Gastrocnemius medialis (tissue), 4 donors: Measurements from ENCODE around the gene AKAP10. TPM values are rescaled to one million over a fixed set of nuclear protein-coding genes. Genes with fewer than 3 reads are reported as not detected.

Experiments
- ATAC-seq, 2 donors: fragments of 150-250 bp; one replicate each; pipeline ENCODE4 v1.9.1; 2016
- DNase-seq, 2 donors: peaks; one replicate each; pipeline ENCODE4 v3.0.0-alpha.2; 2019
- H3K27ac ChIP-seq, 4 donors: fragments of 200-600 bp; sonication (generic); 1 replicate in 1 of 4; 2 replicates in 3 of 4; pipeline ENCODE4 v1.5.1; 2016 to 2018; ENCODE audit warnings: mild to moderate bottlenecking in 2 of 4, moderate library complexity in 1 of 4
- H3K27me3 ChIP-seq, 3 donors: fragments of 200-600 bp; sonication (generic) in 2 of 3; 1 replicate in 1 of 3; 2 replicates in 2 of 3; pipeline versions ENCODE4 v1.5.1 to v1.6.0; 2016 to 2019; ENCODE audit warnings: mild to moderate bottlenecking in 1 of 3, moderate library complexity in 1 of 3
- H3K36me3 ChIP-seq, 2 donors: fragments of 200-600 bp; sonication (generic) in 1 of 2; one replicate each; pipeline ENCODE4 v1.5.1; 2017 to 2018
- H3K4me1 ChIP-seq, 2 donors: fragments of 200-600 bp; sonication (generic) in 1 of 2; one replicate each; pipeline ENCODE4 v1.5.1; 2016 to 2017; ENCODE audit warnings: mild to moderate bottlenecking in 2 of 2
- H3K4me3 ChIP-seq, 4 donors: fragments of 200-600 bp; sonication (generic) in 3 of 4; 1 replicate in 1 of 4; 2 replicates in 3 of 4; pipeline ENCODE4 v1.5.1; 2016 to 2019; ENCODE audit warnings: mild to moderate bottlenecking in 2 of 4
- H3K9me3 ChIP-seq, 3 donors: fragments of 200-600 bp; sonication (generic) in 2 of 3; 1 replicate in 1 of 3; 2 replicates in 2 of 3; pipeline ENCODE4 v1.5.1; 2016 to 2019
- CTCF ChIP-seq, 5 experiments: fragments of 450-650 bp in 3 of 5; fragments of 200-600 bp in 2 of 5; sonication (generic) in 2 of 5; IDR thresholded peaks in 4 of 5; conservative IDR thresholded peaks in 1 of 5; 1 replicate in 4 of 5; 2 replicates in 1 of 5; pipeline ENCODE4 v1.5.1; 2016 to 2019; ENCODE audit warnings: antibody characterized with exemption in 5 of 5, mild to moderate bottlenecking in 3 of 5, moderate library complexity in 3 of 5
- POLR2A ChIP-seq, 2 donors: fragments of 450-650 bp; IDR thresholded peaks; one replicate each; pipeline ENCODE4 v1.6.1; 2017; ENCODE audit warnings: antibody characterized with exemption in 2 of 2, mild to moderate bottlenecking in 2 of 2, moderate library complexity in 2 of 2
- in situ Hi-C, 4 donors: fragments of 200-750 bp; cut with MboI; loops; one replicate each; pipeline versions ENCODE4 v1.15.0 to v1.8.0; 2017; ENCODE audit warnings: low sequenced_read_pairs in 4 of 4
- intact Hi-C: fragments of 100-400 bp; cut with DNase I; formaldehyde crosslinking; loops from one replicate; pipeline ENCODE4 v1.15.1; 2023; ENCODE audit warnings: low total_unique reads
- total RNA-seq, 4 donors: library from RNA; depleted of rRNA; stranded (reverse); fragments of >200 nt; gene quantifications; one replicate each; pipeline versions ENCODE4 v1.1.0 to v1.2.3, GENCODE V29; 2016

AKAP10 gene
- total RNA-seq, 4 donors from 2014 or later: 6.1 to 26.1 (median 9.9) TPM

DNA sequence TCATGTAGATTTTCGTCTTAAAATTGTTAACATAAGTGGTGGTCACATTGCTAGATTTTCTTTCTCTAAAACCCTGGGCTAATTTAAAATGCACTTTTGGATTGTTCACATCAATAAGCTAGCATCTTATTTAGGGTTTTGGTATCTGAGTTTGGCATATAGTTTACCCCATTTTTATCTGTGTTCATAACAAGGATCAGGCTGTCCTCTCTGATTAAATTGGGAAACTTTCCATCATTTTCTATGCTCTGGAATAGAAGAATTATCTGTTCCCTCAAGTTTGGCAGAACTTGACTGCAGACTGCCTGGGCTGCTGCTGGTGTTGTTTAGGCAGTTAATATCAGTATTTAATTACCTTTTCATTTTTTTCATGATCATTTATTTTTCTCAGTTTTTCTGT lies 33.3 kb upstream of the AKAP10 start:
- Histone ChIP-seq H3K4me1 (peaks cover 0 to 9% of the 10 kb centered on the region in 2 donors), H3K27ac (peak overlapping the region; percentile 72 to 83 (median 76)), H3K4me3 (peak overlapping the region in 2 of 4 donors; percentile 63 to 66), H3K27me3 (peaks cover 8 to 41% (median 11%) of the 10 kb centered on the region in 3 donors), H3K9me3 (no peaks in the 10 kb centered on the region), H3K36me3 (no peaks in the 10 kb centered on the region)
- TF ChIP-seq POLR2A (IDR thresholded peaks at IDR 0.05) (no peak), CTCF (IDR thresholded peaks at IDR 0.05 in 4 of 5, conservative IDR thresholded peaks at IDR 0.05 in 1 of 5) (no peak)
- ATAC-seq (no peak), DNase-seq (no peak)
- intact Hi-C loops: loop anchor here (5.0 kb wide), 1 partner anchor 86 kb away; no protein-coding TSS in a partner anchor
- in situ Hi-C loops: no loop called here

GRCh38 chr17:20010099-20010863 lies 32.7 kb upstream of the AKAP10 start:
- no peak for DNase-seq
- H3K27ac ChIP-seq: peak overlapping the region; percentile 72 to 83 (median 76)
- H3K4me1 ChIP-seq: peaks cover 0 to 9% of the 10 kb centered on the region in 2 donors
- H3K9me3 ChIP-seq: no peaks in the 10 kb centered on the region
- intact Hi-C loops: loop anchor here (5.0 kb wide), 1 partner anchor 87 kb away; no protein-coding TSS in a partner anchor
- H3K36me3 ChIP-seq: no peaks in the 10 kb centered on the region
- TF ChIP-seq POLR2A (IDR thresholded peaks at IDR 0.05) (no peak), CTCF (IDR thresholded peaks at IDR 0.05 in 4 of 5, conservative IDR thresholded peaks at IDR 0.05 in 1 of 5) (peak in 2 of 5 experiments; percentile 31 to 39)
- ATAC-seq: peak; percentile 48 to 52
- H3K27me3 ChIP-seq: peaks cover 8 to 41% (median 11%) of the 10 kb centered on the region in 3 donors
- H3K4me3 ChIP-seq: peak overlapping the region; percentile 56 to 70 (median 64)
- in situ Hi-C loops: no loop called here

GRCh38 chr17:20009302-20010098 lies 31.9 kb upstream of the AKAP10 start, which contains the start of gene SPECC1:
Gene SPECC1 (plus strand): TSS chr17:20009359. CDS start chr17:20096652, 87,293 bp downstream.
- H3K4me1 ChIP-seq: peaks cover 0 to 9% of the 10 kb centered on the region in 2 donors
- intact Hi-C loops (loop anchor here (1.0 to 5.0 kb wide), 3 partner anchors 16 to 108 kb away; no protein-coding TSS in a partner anchor), in situ Hi-C loops (no loop called here)
- H3K27ac ChIP-seq: peak within 1 kb of the TSS; percentile 72 to 83 (median 76)
- ATAC-seq (peak; percentile 14 to 37), DNase-seq (peak; percentile 44 to 63)
- H3K36me3 ChIP-seq: no peaks in the 10 kb centered on the region
- H3K9me3 ChIP-seq: no peaks in the 10 kb centered on the region
- H3K27me3 ChIP-seq: peaks cover 8 to 41% (median 11%) of the 10 kb centered on the region in 3 donors
- TF ChIP-seq POLR2A (IDR thresholded peaks at IDR 0.05) (peak; percentile 32 to 55), CTCF (IDR thresholded peaks at IDR 0.05 in 4 of 5, conservative IDR thresholded peaks at IDR 0.05 in 1 of 5) (peak; percentile 83 to 99 (median 96))
- peak within 1 kb of the TSS; percentile 56 to 70 (median 64) for H3K4me3 ChIP-seq

DNA sequence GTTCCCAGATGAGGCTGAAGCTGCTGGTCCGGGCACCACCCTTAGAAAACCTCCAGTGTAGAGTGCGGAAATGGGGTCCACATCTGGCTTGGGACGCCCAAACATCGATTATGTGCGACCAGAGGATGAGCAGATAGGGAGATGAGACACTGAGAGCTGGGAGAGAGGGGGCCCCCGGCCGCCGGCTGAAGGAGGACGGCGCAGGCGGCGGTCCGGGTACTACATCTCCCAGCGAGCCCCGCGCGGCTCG lies 31.3 kb upstream of the AKAP10 start:
- intact Hi-C loops (loop anchor here (1.0 to 5.0 kb wide), 2 partner anchors 16 to 108 kb away; no protein-coding TSS in a partner anchor), in situ Hi-C loops (no loop called here)
- peak; percentile 91 to 94 for ATAC-seq
- peak overlapping the region; percentile 72 to 83 (median 76) for H3K27ac ChIP-seq
- no peak for DNase-seq
- no peak for TF ChIP-seq POLR2A (IDR thresholded peaks at IDR 0.05)
- TF ChIP-seq CTCF (IDR thresholded peaks at IDR 0.05 in 4 of 5, conservative IDR thresholded peaks at IDR 0.05 in 1 of 5): no peak
- no peaks in the 10 kb centered on the region for H3K9me3 ChIP-seq
- H3K4me1 ChIP-seq: peaks cover 0 to 9% of the 10 kb centered on the region in 2 donors
- peaks cover 8 to 41% (median 9%) of the 10 kb centered on the region in 3 donors for H3K27me3 ChIP-seq
- no peaks in the 10 kb centered on the region for H3K36me3 ChIP-seq
- peak overlapping the region; percentile 56 to 70 (median 64) for H3K4me3 ChIP-seq
